Measurements from ENCODE around the gene CELF4.

- TF ChIP-seq CTCF (IDR thresholded peaks at IDR 0.05) (no peak), POLR2A (IDR thresholded peaks at IDR 0.05) (no peak)
Observed at GRCh38 chr18:37351110-37351509, 214.5 kb downstream of the CELF4 start.

All from lower leg skin (tissue), 3 donors.